RWPE1 (cell line): ENCODE measurements around the gene CES5A.
"Not testable (repeated sequence)": the region's sequence is repeated elsewhere in the genome, so short reads cannot be mapped to it uniquely, and the experiment has no call there.

ENCODE experiments used
- CTCF ChIA-PET: fragments of 350-600 bp; sonication (Branson Sonifier 250); formaldehyde crosslinking; extraction: SDS; loops from one replicate; lab custom pipeline; 2021; lab: Yijun Ruan, JAX
- POLR2A ChIA-PET: fragments of 400-600 bp; formaldehyde crosslinking; extraction: SDS; loops from one replicate; lab custom pipeline; 2020; ENCODE audit warnings: antibody characterized with exemption; ENCODE audit not compliant: low non-redundant PET; lab: Yijun Ruan, JAX
- DNase-seq: peaks from one replicate; pipeline ENCODE4 v3.0.0; 2012; ENCODE audit warnings: low spot score
- H3K27ac ChIP-seq: fragments of 450-650 bp; 2 replicates; pipeline ENCODE4 v1.5.1; 2017
- TF ChIP-seq, protein P1 (sequence below): fragments of 450-650 bp; conservative IDR thresholded peaks from 2 replicates; pipeline ENCODE4 v1.5.1; 2017; ENCODE audit warnings: low read depth, mild to moderate bottlenecking

The CES5A gene

DNA sequence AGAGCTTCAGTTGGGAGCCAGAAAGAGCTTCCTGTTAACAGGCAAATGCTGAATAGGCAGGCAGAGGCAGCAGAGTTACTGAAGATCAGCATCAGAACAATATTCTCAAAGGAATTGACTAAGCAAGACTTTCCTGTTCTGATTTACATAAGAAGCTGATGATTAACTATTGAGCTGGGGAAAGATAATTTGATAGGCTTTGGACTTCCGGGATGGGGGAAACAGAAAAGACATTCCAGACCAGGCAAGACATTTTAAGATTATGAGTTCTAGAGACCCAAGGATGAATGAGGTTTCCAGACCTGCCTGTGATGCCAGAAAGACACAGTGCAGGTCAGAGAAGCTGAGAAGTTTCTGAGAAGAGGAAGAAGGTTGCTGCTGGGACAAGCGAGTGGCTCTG lies at the start of gene CES5A:
Gene CES5A, minus strand, starts transcription at position 101 of the 400 bp plus-strand sequence. CDS start 152 bp downstream, outside the sequence.
- TF ChIP-seq, protein P1, sequence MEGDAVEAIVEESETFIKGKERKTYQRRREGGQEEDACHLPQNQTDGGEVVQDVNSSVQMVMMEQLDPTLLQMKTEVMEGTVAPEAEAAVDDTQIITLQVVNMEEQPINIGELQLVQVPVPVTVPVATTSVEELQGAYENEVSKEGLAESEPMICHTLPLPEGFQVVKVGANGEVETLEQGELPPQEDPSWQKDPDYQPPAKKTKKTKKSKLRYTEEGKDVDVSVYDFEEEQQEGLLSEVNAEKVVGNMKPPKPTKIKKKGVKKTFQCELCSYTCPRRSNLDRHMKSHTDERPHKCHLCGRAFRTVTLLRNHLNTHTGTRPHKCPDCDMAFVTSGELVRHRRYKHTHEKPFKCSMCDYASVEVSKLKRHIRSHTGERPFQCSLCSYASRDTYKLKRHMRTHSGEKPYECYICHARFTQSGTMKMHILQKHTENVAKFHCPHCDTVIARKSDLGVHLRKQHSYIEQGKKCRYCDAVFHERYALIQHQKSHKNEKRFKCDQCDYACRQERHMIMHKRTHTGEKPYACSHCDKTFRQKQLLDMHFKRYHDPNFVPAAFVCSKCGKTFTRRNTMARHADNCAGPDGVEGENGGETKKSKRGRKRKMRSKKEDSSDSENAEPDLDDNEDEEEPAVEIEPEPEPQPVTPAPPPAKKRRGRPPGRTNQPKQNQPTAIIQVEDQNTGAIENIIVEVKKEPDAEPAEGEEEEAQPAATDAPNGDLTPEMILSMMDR, result no peak
- DNase-seq, result no peak
- H3K27ac ChIP-seq, result no peak within 1 kb of the TSS
- ChIA-PET CTCF (interaction anchor here (0.5 kb wide), 1 partner anchor 68 kb away, joined by 3 read pairs; no protein-coding TSS in a partner anchor), POLR2A (no interaction called here)

GRCh38 chr16:55922662-55923061 lies 47.5 kb upstream of the CES5A start:
- no peak overlapping the region for H3K27ac ChIP-seq
- DNase-seq, result no peak
- CTCF ChIA-PET, result no interaction called here
- POLR2A ChIA-PET, result no interaction called here
- TF ChIP-seq, protein P1, result no peak

DNA sequence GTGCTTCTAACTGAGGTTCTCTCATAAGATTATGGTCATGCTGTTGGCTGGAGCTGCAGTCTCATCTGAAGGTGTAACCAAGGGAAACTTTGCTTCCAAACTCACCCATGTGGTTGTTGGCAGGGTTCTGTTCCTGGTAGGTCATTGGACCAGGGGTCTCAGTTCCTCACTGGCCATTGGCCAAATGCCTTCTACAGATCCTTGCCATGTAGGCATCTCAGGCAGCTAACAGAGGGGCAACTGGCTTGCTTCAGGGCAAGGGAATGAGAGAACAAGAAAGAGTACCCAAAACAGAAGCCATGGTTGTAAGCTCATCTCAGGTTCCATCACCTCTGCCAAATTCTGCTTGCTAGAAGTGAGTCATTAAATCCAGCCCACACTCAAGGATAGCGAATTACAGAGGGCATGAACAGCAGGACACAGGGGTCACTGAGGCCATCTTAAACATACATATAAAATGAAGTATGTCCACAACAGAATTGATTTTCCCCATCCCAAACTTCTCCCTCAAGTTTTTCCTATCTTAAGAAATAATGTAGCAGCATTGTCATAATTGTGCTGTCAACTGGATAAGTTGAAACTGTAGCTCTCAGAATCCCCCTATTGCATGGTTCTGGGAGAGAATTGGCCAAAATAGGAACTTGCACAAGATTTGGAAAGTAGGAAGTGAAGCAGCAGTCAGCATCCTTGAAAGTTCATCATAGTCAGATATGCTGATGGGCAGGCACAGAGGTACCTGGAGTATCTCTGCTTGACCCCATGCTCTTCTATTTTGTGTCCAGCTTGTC lies 42.4 kb upstream of the CES5A start:
- no peak overlapping the region for H3K27ac ChIP-seq
- ChIA-PET POLR2A (no interaction called here), CTCF (no interaction called here)
- TF ChIP-seq, protein P1, result no peak
- no peak for DNase-seq

GRCh38 chr16:55915096-55915827 lies 40.1 kb upstream of the CES5A start:
- CTCF ChIA-PET, result no interaction called here
- POLR2A ChIA-PET, result no interaction called here
- no peak for DNase-seq
- no peak overlapping the region for H3K27ac ChIP-seq
- TF ChIP-seq, protein P1, result no peak

DNA sequence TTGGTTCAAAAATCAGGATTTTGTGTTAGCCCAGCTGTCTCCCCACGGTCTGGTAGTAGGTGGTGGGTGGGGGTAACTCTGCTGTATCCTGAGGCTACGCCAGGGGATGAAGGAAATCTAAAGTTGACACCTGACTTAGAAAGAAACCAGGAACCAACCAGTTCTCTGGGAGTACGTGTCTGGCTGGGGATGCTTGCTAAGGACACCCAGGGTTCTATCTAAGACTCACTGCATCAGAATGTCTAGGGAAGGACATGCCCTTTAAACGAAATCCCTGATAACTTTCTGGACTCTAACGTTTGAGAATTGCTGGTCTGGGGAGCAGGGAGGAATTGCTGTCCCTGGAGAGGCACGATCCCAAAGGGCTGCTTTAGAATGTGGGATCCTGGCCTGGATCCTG lies 39.2 kb upstream of the CES5A start:
- TF ChIP-seq, protein P1, result no peak
- ChIA-PET POLR2A (no interaction called here), CTCF (interaction anchor here (0.9 kb wide), 1 partner anchor 24 kb away, joined by 3 read pairs; no protein-coding TSS in a partner anchor)
- no peak overlapping the region for H3K27ac ChIP-seq
- no peak for DNase-seq

- no peak overlapping the region for H3K27ac ChIP-seq
- POLR2A ChIA-PET, result no interaction called here
- no peak for DNase-seq
- TF ChIP-seq, protein P1, result no peak
- CTCF ChIA-PET, result interaction anchor here (0.9 kb wide), 1 partner anchor 24 kb away, joined by 3 read pairs; no protein-coding TSS in a partner anchor
Observed at GRCh38 chr16:55913716-55914115, 38.5 kb upstream of the CES5A start.

DNA sequence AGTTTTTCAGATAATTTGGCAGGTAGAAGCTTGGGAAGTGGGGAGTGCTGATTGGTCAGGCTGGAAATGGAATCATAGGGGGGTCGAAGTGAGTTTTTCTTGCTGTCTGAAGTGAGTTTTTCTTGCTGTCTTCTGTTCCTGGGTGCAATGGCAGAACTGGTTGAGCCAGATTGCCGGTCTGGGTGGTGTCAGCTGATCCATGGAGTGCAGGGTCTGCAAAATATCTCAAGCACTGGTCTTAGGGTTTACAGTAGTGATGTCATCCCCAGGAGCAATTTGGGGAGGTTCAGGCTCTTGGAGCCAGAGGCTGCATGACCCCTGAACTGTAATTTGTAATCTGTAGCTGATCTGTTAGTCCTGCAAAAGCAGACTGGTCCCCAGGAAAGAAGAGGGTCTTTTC lies 37.9 kb upstream of the CES5A start:
- H3K27ac ChIP-seq, DNase-seq, POLR2A ChIA-PET, CTCF ChIA-PET: not testable (repeated sequence)
